CD4-positive, alpha-beta T cell treated with Interferon alpha-2 for 1 hour (primary cell): Measurements from ENCODE around the gene KRTAP2-3.
"Not testable (repeated sequence)": the region's sequence is repeated elsewhere in the genome, so short reads cannot be mapped to it uniquely, and the experiment has no call there.

Experiments used
- DNase-seq, 2 donors: peaks; one replicate each; pipeline ENCODE4 v3.0.0-alpha.2; 2020 to 2022

KRTAP2-3 gene, protein sequence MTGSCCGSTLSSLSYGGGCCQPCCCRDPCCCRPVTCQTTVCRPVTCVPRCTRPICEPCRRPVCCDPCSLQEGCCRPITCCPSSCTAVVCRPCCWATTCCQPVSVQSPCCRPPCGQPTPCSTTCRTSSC

DNA sequence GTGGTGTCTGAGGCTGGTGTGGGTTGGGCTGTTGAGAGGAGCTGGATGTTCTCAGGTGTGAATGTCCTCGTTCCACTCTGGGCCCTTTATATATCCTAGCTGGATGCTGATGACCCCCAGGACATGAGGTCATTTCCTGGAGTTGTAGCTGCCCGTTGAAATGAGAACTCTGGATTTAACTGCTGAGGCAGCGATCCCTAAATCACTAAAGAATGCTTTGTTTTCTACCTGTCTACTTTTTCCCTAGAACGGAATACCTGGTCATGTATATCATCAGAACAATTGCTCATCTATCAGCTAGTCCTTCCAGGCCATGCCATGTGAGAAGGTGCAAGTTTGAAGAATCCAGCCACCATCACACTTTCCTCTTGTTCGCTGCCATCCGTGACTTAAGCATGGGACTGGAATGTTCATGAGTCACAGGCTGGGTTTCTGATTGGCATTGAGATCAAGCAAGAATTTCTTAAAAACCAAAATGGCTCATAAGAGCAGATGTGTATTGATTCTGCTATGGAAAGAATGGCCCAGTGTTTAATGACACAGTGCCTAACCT, at the start of gene KRTAP2-3:
TSS of gene KRTAP2-3 (minus strand) at position 63 of the 553 bp plus-strand sequence. CDS start 64 bp downstream, outside the sequence.
- no peak for DNase-seq

DNA sequence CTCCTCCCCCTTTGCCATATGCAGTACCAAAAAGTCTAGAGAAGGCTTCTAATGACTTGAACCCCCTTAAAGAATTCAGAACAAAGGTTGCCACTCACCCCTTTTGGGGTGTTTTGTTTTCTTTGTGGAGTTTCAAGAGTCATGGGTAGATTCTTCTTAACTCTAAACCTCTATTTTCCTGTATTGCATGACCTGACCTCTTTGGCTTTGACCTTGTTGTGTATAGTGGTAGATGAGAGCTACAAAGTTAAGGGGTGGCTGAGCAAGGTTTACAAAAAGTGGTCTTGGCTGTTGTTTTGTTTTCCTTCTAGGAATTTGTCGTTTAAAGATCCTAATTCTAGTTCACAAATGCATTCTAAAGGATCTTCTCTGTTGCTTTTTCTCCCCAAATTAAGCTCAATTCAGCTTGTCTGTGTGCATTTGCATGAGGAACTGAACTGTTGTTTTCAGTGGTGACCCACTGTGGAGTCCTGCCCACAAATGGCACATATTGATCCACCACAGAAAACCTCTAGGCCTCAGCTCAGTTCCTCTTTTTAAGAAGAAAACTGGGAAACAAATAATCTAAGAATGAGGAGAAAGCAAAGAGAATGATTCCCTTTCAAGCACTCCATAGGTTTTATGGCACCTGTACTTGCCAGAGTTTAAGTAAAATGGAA, 48.9 kb upstream of the KRTAP2-3 start:
- DNase-seq = not testable (repeated sequence)

DNA sequence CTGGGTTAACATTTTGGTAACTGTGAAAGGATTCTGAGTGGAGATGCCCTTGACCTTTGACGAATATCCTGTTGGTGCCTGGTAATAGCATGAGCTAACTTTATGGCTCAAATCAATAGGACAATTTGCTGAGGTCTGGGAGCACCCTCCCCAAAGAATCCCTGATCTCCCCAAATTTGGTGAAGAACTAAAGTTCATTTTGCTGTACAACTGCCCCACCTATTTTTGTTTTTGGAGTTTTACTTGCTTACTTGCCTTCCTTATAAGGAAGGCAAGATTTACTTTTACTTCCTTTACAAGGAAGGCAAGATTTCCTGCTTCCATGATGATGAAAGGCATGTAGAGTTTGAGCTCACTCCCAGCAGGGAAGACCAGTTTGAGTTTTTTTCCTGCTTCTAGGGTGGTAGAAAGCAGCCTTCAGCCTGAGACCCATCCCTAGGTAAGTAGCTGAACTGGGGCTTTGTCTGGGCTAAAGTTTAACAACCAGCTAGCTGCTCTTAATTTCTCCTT, 48.1 kb upstream of the KRTAP2-3 start:
- DNase-seq = no peak

DNA sequence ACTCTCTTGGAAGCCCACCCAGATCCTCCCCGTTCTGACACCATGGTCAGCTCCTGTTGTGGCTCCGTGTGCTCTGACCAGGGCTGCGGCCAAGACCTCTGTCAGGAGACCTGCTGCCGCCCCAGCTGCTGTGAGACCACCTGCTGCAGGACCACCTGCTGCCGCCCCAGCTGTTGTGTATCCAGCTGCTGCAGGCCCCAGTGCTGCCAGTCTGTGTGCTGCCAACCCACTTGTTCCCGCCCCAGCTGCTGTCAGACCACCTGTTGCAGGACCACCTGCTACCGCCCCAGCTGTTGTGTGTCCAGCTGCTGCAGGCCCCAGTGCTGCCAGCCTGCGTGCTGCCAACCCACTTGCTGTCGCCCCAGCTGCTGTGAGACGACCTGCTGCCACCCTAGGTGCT, 45.4 kb upstream of the KRTAP2-3 start, which contains the start of gene KRTAP4-9:
TSS of gene KRTAP4-9 (plus strand) at position 43 of the 400 bp plus-strand sequence. CDS start at position 43, 0 bp downstream.
- not testable (repeated sequence) for DNase-seq

DNA sequence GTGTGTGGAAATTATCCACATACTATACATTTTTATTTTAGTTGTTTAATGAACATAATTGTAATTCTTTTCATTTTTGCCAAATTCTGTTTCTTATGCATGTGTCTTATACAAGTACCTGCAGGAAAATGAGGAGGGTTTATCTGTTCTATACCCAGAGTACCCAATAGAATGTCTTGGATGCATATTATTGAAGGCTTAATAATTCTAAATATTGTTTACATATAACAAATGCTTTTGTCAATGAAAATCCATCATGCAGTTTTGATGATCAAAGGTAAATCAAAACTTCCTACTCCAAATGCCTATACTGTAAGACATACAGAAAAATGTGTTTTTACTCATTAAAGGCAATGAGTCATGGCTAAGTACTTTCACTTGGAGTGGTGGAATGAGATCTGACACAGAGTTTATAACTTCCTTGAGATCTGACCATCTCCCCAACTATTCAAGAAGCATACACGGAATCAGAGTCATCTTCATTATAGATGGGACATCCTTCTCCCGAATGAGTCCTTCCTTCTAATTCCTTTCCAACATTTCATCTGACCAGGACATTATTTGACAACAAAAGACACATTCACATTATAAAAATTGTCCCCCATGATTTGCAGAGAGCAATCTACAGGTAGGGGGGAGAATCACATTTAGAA, 44.6 kb upstream of the KRTAP2-3 start:
- not testable (repeated sequence) for DNase-seq

DNA sequence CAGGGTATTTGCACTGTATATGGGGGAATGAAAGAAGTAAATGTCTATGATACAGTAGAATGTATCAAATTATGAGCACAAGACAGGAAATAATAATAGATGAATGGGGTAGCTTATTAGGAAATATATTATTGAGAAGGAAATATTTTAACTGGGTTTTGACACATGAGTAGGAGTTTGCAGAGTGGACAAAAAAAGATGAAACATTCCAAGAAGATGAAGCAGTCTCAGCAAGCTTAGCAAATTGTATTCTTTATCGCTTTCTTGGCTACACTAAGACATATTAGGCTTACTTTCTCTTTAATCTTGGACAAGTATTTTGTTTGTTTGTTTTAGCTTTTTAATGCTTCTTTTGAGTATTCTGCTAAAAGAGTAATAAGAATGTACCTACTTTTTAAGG, 44.0 kb upstream of the KRTAP2-3 start:
- no peak for DNase-seq

DNA sequence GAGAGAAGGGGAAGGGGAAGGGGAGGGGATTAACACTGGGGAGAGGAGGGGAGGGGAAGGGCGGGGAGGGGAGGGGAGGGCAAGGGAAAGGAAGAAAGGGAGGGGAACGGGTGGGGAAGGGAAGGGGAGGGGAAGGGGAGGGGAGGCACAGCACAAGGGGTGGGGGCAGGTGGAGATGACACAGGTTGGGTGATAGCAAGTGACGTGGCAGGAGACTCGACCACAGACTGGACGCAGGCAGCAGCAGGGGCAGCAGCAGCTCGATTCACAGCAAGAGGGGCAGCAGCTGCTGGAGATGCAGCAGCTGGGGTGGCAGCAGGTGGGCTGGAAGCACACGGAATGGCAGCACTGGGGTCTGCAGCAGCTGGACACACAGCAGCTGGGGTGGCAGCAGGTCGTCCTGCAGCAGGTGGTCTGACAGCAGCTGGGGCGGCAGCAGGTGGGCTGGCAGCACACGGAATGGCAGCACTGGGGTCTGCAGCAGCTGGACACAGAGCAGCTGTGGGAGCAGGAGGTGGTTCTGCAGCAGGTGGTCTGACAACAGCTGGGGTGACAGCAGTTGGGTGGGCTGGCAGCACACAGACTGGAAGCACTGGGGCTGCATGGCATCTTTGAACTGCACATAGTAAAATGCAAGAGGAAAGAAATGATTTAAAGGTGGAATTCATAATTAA, 41.8 kb upstream of the KRTAP2-3 start, which contains the start of gene KRTAP4-16:
TSS of gene KRTAP4-16 (minus strand) at position 624 of the 674 bp plus-strand sequence. CDS start at position 624, 0 bp downstream.
- DNase-seq = no peak

DNA sequence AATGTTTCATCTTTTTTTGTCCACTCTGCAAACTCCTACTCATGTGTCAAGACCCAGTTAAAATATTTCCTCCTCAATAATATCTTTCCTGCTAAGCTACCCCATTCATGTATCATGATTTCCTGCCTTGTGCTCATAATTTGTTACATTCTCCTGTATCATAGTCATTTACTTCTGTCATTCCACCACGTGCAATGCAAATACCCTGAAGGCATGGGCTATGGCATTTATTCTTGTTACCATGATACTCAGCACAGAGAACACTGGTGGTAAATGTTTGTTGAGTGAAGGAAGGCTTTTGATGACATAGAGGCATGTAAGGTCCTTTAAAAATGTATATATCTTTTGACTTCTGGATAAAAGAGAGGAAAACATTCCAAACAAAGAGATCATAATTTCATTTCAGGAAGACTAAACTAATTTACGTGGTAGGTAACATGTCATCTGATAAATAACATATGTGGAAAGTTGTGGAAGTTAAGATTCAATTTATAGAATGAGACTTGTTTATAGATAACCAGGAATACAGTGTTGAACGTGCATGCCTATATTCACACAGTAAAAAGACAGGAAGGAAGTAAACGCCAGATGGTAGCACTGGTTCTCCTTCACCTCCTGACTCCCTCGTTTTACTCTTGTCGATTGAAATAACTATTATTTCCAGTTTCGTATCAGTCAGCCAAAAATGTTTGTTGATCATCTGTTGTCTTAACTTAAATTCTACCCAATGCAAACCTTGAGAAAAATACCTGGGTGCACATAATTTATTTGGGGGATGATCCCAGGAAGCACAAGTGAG, 40.0 kb upstream of the KRTAP2-3 start:
- not testable (repeated sequence) for DNase-seq

DNA sequence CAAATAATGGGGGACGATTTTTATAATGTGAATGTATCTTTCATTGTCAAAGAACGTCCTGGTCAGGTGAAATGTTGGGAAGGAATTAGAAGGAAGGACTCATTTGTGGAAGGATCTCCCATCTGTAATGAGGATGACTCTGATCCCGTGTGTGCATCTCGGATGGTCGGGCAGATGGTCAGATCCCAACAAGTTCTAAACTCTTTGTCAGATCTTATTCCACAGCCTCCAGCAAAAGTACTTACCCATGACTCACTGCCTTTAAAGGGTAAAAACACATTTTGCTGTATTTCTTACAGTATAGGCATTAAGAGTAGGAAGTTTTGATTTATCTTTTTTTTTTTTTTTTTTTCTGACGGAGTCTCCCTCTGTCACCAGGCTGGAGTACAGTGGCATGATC, 38.6 kb upstream of the KRTAP2-3 start:
- no peak for DNase-seq

DNA sequence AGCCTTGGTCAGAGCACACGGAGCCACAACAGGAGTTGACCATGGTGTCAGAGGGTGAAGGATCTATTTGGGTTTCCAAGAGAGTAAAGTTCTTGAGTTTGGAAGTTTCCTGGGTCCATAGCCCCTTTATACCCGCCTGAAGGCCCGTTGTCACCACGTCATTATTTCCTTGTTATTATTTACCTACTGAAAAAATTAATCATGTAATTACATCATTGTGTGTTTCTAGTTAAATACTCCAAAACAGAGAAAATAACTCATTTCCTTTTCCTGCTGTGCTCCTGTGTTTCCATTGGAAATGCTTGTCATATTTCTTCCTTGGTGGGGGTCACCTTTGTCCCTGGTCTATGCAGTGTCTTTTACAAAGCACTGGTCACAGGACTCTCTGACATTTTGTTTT, 38.1 kb upstream of the KRTAP2-3 start, which contains the start of gene KRTAP4-8:
TSS of gene KRTAP4-8 (minus strand) at position 101 of the 400 bp plus-strand sequence. CDS start at position 43, 58 bp downstream.
- DNase-seq = no peak

DNA sequence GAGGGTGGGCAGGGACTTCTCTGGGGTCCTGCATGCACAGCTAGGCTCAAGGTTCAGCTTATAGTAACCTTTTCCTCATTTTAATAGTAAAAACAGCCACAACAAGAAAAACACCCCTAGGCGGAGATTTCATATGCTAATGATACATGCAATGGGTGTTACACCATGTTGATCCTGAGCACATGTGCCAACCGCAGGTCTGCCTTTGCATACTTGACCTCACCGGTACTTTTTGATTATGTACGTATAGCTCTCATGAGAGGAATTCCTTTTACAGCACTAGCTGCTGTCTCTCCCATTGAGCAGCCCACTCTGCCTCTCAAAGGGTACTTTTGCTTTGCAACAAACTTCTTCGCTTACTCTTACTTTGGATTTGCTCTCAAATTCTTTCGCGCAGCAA, 36.1 kb upstream of the KRTAP2-3 start:
- no peak for DNase-seq

DNA sequence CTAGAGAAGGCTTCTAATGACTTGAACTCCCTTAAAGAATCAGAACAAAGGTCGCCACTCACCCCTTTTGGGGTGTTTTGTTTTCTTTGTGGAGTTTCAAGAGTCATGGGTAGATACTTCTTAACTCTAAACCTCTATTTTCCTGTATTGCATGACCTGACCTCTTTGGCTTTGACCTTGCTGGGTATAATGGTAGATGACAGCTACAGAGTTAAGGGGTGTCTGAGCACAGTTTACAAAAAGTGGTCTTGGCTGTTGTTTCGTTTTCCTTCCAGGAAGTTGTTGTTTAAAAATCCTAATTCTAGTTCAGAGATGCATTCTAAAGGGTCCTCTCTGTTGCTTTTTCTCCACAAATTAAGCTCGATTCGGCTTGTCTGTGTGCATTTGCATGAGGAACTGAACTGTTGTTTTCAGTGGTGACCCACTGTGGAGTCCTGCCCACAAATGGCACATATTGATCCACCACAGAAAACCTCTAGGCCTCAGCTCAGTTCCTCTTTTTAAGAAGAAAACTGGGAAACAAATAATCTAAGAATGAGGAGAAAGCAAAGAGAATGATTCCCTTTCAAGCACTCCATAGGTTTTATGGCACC, 28.9 kb upstream of the KRTAP2-3 start:
- DNase-seq = not testable (repeated sequence)

DNA sequence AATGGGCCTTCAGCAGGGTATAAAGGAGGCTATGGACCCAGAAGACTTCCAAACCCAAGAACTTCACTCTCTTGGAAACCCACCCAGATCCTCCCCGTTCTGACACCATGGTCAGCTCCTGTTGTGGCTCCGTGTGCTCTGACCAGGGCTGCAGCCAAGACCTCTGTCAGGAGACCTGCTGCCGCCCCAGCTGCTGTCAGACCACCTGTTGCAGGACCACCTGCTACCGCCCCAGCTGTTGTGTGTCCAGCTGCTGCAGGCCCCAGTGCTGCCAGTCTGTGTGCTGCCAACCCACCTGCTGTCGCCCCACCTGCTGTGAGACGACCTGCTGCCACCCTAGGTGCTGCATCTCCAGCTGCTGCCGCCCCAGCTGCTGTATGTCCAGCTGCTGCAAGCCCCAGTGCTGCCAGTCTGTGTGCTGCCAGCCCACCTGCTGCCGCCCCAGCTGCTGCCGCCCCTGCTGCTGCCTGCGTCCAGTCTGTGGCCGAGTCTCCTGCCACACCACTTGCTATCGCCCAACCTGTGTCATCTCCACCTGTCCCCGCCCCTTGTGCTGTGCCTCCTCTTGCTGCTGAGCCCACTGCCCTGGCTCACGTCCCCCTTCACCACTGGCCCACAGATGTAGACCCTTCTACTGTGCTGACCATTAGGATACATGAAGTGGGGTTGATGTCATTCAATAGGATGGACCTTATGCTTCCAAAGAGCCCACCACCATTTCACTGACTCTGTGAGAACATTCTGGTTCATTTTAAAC, 24.4 kb upstream of the KRTAP2-3 start, which contains the start of gene KRTAP4-7:
TSS of gene KRTAP4-7 (plus strand) at position 51 of the 757 bp plus-strand sequence. CDS start at position 108, 57 bp downstream.
- DNase-seq = not testable (repeated sequence)

DNA sequence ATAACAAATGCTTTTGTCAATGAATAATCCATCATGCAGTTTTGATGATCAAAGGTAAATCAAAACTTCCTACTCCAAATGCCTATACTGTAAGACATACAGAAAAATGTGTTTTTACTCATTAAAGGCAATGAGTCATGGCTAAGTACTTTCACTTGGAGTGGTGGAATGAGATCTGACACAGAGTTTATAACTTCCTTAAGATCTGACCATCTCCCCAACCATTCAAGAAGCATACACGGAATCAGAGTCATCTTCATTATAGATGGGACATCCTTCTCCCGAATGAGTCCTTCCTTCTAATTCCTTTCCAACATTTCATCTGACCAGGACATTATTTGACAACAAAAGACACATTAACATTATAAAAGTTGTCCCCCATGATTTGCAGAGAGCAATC, 23.5 kb upstream of the KRTAP2-3 start:
- DNase-seq = not testable (repeated sequence)

DNA sequence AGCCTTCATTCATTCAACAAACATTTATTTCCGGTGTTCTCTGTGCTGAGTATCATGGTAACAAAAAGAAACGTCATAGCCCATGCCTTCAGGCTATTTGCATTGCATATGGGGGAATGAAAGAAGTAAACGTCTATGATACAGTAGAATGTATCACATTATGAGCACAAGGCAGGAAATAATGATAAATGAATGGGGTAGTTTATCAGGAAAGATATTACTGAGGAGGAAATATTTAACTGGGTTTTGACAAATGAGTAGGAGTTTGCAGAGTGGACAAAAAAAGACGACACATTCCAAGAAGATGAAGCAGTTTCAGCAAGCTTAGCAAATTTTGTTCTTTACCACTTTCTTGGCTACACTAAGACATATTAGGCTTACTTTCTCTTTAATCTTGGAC, 22.7 kb upstream of the KRTAP2-3 start:
- no peak for DNase-seq

DNA sequence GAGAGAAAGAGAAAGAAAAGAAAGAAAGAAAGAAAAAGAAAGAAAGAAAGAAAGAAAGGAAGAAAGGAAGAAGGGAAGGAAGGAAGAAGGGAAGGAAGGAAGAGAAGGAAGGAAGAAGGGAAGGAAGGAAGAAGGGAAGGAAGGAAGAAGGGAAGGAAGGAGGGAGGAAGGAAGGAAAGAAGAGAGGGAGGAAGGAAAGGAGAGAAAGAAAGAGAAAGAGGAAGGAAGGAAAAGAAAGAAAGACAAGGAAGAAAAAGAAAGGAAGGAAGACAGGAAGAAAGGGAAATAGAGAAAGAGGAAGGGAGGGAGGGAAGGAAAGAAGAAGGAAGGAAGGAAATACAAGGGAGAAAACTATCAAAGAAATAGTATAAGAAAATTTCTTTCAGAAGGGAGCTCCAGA, 16.9 kb upstream of the KRTAP2-3 start:
- no peak for DNase-seq

DNA sequence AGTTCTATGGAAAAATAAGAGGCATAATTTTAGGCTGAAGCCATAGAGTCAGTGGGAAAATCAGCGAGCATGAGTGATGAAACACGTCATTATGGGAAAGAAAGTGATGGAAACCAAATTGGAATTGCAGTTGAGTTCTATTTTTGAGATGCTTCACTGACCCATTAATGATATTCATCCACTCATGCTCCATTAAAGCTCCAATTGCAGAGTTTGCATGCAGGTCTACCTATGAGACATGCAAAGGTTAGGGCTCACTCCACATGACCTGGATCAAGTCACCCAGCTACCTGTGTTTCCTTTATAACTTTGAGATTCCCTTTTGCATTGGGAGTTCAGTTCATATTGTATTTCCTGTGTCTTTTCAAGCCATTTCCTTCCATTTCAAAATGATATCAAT, 13.8 kb upstream of the KRTAP2-3 start:
- DNase-seq = no peak

DNA sequence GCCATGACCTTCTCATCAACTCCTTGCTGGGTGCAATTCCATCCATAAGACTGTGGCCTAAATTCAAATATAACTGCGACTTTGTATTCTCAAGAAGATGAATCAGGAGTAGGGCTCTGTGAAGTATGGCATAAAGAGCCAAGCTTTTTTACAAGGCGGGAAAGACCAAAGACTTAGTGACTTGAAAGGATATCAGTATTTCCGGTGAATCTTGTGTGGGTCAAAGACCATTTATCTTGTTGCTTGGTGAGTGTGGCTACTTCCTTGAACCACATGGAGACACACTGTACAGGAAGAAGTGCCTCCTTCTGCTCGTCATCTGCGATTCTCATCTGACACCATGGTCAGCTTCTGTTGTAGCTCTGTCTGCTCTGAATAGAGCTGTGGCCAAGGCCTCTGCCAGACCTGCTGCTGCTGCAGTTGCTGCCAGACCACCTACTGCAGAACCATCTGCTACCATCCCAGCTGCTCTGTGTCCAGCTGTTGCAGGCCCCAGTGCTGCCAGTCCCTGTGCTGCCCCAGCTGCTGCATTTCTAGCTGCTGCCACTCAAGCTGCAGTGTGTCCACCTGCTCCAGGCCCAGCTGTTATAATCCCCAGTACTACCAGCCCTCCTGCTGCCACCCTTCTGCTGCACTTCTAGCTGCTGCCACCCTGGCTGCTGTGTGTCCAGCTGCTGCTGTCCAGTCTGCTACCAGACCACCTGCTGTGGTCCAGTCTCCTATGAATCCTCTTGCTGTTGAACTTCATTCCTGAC, 11.9 kb upstream of the KRTAP2-3 start:
- DNase-seq = no peak

DNA sequence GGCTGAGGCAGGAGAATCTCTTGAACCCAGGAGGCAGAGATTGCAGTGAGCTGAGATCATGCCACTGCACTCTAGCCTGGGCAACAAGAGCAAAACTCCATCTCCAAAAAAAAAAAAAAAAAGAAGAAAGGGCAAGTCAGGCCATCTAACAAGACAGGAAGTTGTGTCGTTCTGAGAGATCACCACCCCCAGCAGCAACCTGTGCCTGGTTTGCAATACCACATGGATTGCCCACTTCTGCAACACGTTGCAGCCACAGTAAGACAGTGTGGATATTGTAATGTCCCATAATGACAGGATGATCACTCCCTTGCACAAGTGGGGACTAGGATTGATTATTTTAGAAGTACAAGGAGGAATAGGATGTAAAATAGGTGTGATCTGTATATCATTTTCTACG, 9.1 kb upstream of the KRTAP2-3 start:
- DNase-seq = no peak

DNA sequence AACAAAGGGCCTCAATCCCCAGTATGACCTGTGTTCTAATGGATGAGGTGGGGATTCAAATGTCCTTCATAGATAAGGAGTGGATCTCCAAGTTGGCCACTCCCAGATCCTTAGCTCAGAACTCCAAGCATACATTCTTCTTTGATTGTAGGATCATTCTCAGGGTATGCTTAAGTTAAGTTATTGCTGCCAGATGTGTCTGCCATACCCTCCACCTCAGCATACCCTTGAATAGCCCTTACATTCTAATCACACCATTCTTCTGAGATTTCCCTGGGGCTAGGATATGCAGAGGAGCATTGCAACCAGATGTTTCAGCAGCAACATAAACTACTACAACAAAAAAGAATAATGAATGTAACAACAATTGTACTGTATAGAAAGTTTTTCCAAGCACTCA, 7.4 kb upstream of the KRTAP2-3 start:
- DNase-seq = no peak
